Pons (tissue), 1 donor: Measurements from ENCODE around the gene NRARP.
"Not testable (repeated sequence)": the region's sequence is repeated elsewhere in the genome, so short reads cannot be mapped to it uniquely, and the experiment has no call there.

Source experiments
- DNase-seq: peaks from one replicate; pipeline ENCODE4 v3.0.0-alpha.2; 2016; ENCODE audit warnings: low spot score

NRARP gene

DNA sequence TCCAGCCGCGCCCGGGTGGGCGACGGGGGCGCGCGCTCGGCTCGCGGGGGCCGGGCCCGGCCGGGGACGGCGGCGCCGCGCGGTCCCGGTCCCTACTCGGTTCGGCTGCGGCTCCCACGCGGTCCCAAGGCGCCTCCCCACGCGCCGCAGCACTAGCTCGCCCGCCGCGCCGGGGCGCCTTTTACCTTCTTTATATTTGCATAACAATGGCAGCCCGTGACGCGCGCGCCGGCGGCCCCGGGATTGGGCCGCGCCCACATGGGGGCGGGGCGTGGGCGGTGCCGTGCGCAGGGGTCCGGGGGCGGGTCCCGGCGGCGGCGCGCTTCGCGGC is at the start of gene NRARP:
TSS of gene NRARP (minus strand) at position 154 of the 331 bp plus-strand sequence. CDS start 343 bp downstream, outside the sequence.
- peak; percentile 77 for DNase-seq

DNA sequence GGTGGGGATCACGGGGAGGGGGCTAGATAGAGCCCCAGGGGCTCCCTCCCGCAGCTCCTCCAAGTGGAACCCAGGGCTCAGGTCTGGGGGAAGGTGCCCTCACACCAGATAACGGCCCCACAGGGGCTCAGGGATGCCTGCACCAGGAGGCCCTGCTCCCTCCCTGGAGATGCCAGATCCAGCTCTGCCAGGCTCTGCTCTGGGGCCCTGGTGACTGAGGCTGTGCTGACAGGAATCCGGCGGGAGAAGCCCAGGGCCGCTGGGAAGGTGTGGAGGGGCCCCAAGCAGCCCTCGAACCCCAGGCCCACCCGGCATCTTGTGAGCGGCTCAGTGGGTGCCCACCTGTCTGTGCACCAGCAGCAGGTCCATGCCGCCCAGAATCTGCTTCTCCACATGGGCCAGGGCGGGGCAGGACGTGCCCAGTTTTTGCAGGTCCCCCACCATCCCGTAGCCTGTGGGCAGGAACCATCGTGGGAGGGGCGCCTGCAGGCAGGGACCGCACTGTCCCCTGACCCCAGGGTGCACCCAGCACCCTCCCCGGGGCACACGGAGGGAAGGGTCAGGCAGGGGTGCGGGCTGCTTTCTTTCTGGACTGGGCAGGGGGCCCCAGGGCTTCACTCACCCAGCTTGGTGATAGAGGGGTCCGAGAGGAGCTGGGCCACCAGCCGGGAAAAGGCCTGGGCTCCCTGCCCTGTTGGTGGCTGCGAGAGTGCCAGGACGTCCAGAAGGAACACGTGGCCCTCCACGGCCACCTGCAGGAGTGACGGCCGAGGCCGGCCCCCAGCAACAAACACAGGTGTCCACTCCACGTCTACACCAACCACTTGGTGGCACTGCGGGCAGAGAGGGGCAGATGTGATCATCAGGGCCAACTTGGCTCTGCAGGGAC is 48.9 kb upstream of the NRARP start:
- DNase-seq: no peak

DNA sequence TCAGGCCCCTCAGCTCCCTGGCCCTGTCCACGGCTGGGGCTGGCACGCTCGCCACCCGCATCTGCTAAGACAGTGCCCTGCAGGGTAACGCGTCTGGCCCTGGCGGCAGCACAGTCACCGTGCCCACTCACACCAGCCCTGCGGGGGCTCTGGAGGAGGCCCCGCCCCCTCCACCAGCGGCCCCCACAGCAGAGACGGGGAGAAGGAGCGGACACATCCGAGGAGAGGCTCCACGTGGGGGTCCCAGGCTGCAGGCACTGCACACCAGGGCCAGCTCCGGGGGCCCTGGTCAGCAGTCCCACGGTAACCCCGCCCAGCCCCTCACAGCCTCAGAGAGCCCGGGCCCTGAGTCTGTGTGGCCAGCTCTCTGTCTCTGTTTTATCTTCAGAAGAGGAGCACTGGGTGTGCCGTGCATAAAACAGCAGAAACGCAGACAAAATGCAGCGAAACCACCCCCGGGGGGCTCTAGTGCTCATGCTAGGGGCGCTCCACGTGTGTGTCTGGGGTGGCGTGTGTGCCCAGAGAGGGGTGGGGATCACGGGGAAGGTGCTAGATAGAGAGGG is 47.5 kb upstream of the NRARP start:
- no peak for DNase-seq

DNA sequence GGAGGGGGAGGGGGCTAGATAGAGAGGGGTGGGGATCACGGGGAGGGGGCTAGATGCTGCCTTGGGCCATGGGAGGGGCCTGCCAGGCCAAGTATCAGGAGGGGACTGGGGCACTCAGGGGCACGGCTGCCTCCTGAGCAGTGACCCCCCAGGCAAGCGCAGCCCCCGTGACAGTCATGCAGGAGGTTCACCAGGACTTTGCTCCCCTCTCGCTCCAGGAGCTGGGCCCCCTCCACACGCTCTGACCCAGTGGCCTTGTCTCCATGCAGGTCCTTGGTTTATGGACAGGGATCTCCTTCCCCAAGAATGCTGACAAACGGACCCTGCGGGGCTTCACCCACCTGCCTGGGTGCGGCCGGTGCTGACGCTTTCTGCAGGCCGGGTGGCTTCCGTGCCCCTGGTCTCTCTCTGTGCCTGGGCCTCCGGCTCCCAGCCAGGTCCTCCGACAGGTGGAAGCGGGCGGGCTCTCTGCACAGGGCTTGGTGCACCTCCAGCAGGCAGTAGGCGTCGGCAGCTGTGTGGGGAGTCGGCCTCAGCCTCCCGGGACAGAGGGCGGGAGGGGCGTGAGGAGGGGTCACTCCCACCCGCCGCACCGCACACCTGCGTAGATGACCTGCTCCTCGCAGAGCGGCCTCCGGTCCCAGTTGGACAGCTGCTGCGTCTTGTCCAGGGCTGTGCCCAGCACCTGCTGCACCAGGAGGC is 46.8 kb upstream of the NRARP start:
- no peak for DNase-seq

DNA sequence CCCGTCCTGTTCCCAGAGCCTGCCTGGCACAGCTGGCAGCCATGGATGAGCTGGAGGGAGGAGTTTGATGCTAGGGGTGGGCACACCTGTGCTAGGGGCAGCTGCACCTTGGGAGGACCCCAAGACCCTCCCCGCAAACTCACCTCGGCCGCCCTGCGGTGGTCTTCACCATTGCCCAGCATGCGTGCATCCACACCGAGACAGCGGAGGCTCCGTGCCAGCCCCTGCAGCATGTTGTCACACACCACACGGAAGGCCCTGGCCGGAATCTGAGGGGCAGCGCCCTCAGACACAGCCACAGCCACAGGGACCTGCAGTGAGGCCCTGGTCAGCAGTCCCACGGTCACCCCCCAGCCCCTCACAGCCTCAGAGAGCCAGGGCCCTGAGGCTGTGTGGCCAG is 45.9 kb upstream of the NRARP start:
- no peak for DNase-seq

- no peak for DNase-seq
Measured at GRCh38 chr9:137342482-137342881, 40.4 kb upstream of the NRARP start.

DNA sequence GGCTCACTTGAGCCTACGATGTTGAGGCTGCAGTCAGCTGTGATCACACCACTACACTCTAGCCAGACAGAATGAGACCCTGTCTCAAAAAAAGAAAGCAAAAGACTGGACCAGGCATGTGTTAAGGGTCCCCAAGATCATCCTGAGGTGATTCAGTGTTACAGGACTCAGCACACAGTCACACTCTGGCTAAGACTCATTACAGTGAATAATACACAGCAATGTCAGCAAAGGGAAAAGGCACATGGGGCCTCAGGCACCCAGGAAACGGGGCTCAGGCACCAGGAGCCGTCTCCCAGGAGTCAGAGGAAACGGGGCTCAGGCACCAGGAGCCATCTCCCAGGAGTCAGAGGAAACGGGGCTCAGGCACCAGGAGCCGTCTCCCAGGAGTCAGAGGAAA is 39.2 kb upstream of the NRARP start:
- no peak for DNase-seq

GRCh38 chr9:137339908-137340462 is 37.9 kb upstream of the NRARP start:
- not testable (repeated sequence) for DNase-seq

DNA sequence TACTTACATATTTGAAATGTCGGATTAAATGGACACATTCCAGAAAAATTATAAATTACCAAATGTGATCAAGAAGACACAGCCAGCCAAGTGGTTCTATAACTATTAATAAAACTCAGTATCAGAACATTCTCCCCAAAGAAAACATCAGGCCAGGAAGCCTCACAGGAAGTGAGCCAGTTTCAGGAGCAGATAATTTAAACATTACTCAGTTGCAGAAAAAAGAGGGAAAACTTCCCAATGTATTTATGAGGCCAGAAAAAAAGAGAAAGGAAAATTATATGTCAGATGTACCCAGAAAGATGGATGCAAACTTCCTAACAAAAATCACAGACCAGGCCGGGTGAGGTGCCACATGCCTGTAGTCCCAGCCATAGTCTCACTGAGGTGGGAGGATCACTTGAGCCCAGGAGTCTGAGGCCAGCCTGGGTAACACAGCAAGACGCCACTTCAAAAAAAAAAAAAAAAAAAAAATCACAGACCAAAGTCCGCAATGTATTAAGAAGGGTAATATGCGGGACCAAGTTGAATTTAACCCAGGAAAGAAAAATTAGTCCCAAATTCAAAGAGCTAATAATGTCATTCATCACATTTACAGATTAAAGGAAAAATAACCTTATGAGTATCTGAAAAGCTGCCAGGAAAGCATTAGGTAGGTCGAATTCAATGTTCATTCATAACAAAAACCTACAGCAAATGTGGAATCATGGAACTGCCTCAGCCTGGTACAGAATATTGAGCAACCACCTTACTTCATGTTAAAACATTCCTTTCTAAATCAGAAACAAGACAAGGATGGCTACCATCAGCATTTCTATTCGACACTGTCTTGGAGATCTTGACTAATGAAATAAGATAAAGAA is 37.2 kb upstream of the NRARP start:
- no peak for DNase-seq

DNA sequence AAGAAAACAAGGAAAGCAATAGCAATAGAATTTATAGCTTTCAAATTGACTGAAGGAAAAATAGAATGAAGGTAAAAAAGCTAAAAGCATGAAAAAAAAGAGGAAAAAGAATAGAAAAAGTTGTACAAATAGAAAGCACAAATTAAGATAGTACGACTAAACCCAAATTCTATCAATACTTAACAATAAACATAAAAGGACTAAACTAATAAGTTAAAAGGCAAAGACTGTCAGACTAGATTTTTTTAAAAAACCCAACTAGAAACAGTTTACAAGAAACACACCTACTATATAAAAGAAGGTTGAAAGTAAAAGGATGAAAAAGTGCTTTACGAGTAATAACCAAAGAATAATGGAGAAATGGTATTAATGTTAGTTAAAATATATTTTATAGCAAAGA is 34.7 kb upstream of the NRARP start:
- DNase-seq: no peak

- DNase-seq: no peak
Measured at GRCh38 chr9:137333016-137333671, 31.1 kb upstream of the NRARP start.

GRCh38 chr9:137331929-137332328 is 29.9 kb upstream of the NRARP start:
- DNase-seq: no peak

DNA sequence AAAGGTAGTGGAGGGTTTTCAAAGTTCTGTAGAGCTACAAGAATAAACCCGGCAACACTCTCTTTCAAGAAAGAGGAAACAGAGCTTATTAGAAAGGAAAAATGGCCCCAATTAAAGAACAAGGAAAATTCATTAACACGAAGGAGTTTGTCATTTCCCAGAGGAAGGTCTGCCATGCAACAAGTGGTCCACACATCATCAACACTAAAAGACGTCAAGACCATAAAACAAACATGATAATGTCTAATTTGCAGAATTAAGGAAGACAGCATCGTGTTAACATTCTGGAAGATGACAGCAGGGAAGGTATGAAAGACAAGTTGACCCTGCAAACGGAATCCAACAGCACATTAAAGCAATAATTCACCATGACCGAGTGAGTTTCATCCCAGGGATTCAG is 28.6 kb upstream of the NRARP start:
- no peak for DNase-seq

GRCh38 chr9:137329590-137329989 is 27.5 kb upstream of the NRARP start:
- not testable (repeated sequence) for DNase-seq

- DNase-seq: not testable (repeated sequence)
Measured at GRCh38 chr9:137327641-137328550, 25.8 kb upstream of the NRARP start.

GRCh38 chr9:137326445-137327065 is 24.5 kb upstream of the NRARP start:
- DNase-seq: peak; percentile 54

GRCh38 chr9:137325799-137326198 is 23.7 kb upstream of the NRARP start:
- no peak for DNase-seq

DNA sequence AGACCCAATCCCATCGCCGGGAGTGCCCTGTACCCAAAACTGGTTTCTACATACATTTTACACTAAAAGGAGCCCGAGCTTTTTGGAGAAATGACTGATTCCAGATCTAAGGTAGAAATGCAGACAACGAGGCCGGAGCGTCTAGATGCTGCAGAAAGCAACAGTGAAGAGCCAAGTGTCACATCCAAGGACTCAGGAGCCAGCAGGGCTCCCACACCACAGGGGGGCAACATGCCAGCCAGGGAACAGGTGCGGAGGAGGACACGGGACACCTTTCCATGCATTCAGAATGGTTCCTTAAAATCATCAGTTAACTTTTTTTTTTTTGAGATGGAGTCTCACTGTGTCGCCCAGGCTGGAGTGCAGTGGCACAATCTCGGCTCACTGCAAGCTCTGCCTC is 23.1 kb upstream of the NRARP start:
- no peak for DNase-seq

- no peak for DNase-seq
Measured at GRCh38 chr9:137323531-137324331, 21.7 kb upstream of the NRARP start.
